ENCODE measurements around the gene NMRK2. TPM values are rescaled to one million over a fixed set of nuclear protein-coding genes. Genes with fewer than 3 reads are reported as not detected.

NMRK2 gene
- total and polyA plus RNA-seq, 4 donors: 0.13 to 1.0 (median 0.26) TPM; not detected in 1

GRCh38 chr19:3895788-3896187, 37.1 kb upstream of the NMRK2 start:
- DNase-seq (no peak), ATAC-seq (ENCODE audit: insufficient read depth, low FRiP score) (no peak)
- Histone ChIP-seq H3K4me1 (ENCODE audit: control insufficient read depth in 5 of 5, insufficient read depth in 5 of 5, low read length in 5 of 5) (no peaks in the 10 kb centered on the region), H3K36me3 (ENCODE audit: control insufficient read depth in 4 of 4, insufficient read depth in 4 of 4, low read length in 4 of 4) (no peaks in the 10 kb centered on the region), H3K4me3 (no peak overlapping the region), H3K9ac (ENCODE audit: insufficient read depth in 1 of 2, low read length in 2 of 2) (no peak overlapping the region), H3K27me3 (ENCODE audit: control insufficient read depth in 3 of 3, insufficient read depth in 3 of 3, low read length in 2 of 3) (no peaks in the 10 kb centered on the region), H3K27ac (ENCODE audit: low read depth in 1 of 2, low read length in 1 of 2) (no peak overlapping the region), H3K9me3 (ENCODE audit: control insufficient read depth in 4 of 4, insufficient read depth in 3 of 4, low read length in 3 of 4) (peaks cover 0 to 13% (median 0%) of the 10 kb centered on the region in 4 donors)
- TF ChIP-seq, protein P1, sequence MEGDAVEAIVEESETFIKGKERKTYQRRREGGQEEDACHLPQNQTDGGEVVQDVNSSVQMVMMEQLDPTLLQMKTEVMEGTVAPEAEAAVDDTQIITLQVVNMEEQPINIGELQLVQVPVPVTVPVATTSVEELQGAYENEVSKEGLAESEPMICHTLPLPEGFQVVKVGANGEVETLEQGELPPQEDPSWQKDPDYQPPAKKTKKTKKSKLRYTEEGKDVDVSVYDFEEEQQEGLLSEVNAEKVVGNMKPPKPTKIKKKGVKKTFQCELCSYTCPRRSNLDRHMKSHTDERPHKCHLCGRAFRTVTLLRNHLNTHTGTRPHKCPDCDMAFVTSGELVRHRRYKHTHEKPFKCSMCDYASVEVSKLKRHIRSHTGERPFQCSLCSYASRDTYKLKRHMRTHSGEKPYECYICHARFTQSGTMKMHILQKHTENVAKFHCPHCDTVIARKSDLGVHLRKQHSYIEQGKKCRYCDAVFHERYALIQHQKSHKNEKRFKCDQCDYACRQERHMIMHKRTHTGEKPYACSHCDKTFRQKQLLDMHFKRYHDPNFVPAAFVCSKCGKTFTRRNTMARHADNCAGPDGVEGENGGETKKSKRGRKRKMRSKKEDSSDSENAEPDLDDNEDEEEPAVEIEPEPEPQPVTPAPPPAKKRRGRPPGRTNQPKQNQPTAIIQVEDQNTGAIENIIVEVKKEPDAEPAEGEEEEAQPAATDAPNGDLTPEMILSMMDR (IDR thresholded peaks at IDR 0.05; ENCODE audit: control extremely low read depth, extremely low read depth): no peak
- 83 to 89% methylated on average over 5 of the region's 5 CpGs for WGBS, 2 donors

DNA sequence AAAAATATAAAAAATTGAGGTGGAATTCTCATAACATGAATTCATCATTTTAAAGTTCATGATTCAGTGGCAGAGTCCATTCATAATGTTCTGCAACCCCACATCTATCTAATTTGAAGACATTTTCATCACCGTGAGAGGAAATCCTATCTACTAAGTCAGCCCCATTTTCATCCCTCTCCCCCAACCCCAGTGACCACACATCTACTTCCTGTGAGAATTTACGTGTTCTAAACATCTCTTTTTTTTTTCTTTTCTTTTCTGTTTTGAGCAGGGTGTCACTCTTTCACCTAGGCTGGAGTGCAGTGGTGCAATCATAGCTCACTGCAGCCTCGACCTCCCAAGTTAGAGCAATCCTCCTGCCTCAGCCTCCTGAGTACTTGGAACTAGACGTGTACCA, 34.9 kb upstream of the NMRK2 start:
- ATAC-seq (ENCODE audit: insufficient read depth, low FRiP score) (no peak), DNase-seq (no peak)
- TF ChIP-seq, protein P1 (IDR thresholded peaks at IDR 0.05; ENCODE audit: control extremely low read depth, extremely low read depth): no peak
- H3K4me1 ChIP-seq (ENCODE audit: control insufficient read depth in 5 of 5, insufficient read depth in 5 of 5, low read length in 5 of 5): no peaks in the 10 kb centered on the region
- H3K9ac ChIP-seq (ENCODE audit: insufficient read depth in 1 of 2, low read length in 2 of 2): no peak overlapping the region
- H3K36me3 ChIP-seq (ENCODE audit: control insufficient read depth in 4 of 4, insufficient read depth in 4 of 4, low read length in 4 of 4): no peaks in the 10 kb centered on the region
- H3K27ac ChIP-seq (ENCODE audit: low read depth in 1 of 2, low read length in 1 of 2): no peak overlapping the region
- peaks cover 0 to 10% (median 0%) of the 10 kb centered on the region in 4 donors for H3K9me3 ChIP-seq (ENCODE audit: control insufficient read depth in 4 of 4, insufficient read depth in 3 of 4, low read length in 3 of 4)
- no peak overlapping the region for H3K4me3 ChIP-seq
- 57 to 61% methylated on average over 4 of the region's 4 CpGs for WGBS, 2 donors
- no peaks in the 10 kb centered on the region for H3K27me3 ChIP-seq (ENCODE audit: control insufficient read depth in 3 of 3, insufficient read depth in 3 of 3, low read length in 2 of 3)

DNA sequence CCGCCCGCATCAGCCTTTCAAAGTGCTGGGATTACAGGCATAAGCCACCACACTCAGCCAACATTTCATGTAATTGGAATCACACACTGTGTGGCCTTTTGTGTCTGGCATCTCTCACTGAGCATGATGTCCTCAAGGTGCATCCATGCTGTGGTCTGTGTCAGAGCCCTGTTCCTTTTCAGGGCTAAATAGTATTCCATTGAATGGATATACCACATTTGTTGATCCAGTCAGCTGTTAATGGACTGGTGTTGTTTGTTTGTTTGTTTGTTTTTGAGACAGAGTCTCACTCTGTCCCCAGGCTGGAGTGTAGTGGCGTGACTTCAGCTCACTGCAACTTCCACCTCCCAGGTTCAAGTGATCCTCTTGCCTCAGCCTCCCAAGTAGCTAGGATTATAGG, 34.4 kb upstream of the NMRK2 start:
- Histone ChIP-seq H3K9ac (ENCODE audit: insufficient read depth in 1 of 2, low read length in 2 of 2) (no peak overlapping the region), H3K36me3 (ENCODE audit: control insufficient read depth in 4 of 4, insufficient read depth in 4 of 4, low read length in 4 of 4) (no peaks in the 10 kb centered on the region), H3K9me3 (ENCODE audit: control insufficient read depth in 4 of 4, insufficient read depth in 3 of 4, low read length in 3 of 4) (peaks cover 0 to 11% (median 0%) of the 10 kb centered on the region in 4 donors), H3K27ac (ENCODE audit: low read depth in 1 of 2, low read length in 1 of 2) (no peak overlapping the region), H3K4me1 (ENCODE audit: control insufficient read depth in 5 of 5, insufficient read depth in 5 of 5, low read length in 5 of 5) (no peaks in the 10 kb centered on the region), H3K4me3 (no peak overlapping the region), H3K27me3 (ENCODE audit: control insufficient read depth in 3 of 3, insufficient read depth in 3 of 3, low read length in 2 of 3) (no peaks in the 10 kb centered on the region)
- TF ChIP-seq, protein P1 (IDR thresholded peaks at IDR 0.05; ENCODE audit: control extremely low read depth, extremely low read depth): no peak
- 71 to 97% methylated on average over 3 of the region's 3 CpGs for WGBS, 2 donors
- no peak for ATAC-seq (ENCODE audit: insufficient read depth, low FRiP score)
- no peak for DNase-seq

All from lung (tissue), 12 donors.